ENCODE results near the gene SLC1A2. TPM values are rescaled to one million over a fixed set of nuclear protein-coding genes. Genes with fewer than 3 reads are reported as not detected.

Gene SLC1A2
- total RNA-seq, 1 experiment from 2014 or later: 0.50 TPM

DNA sequence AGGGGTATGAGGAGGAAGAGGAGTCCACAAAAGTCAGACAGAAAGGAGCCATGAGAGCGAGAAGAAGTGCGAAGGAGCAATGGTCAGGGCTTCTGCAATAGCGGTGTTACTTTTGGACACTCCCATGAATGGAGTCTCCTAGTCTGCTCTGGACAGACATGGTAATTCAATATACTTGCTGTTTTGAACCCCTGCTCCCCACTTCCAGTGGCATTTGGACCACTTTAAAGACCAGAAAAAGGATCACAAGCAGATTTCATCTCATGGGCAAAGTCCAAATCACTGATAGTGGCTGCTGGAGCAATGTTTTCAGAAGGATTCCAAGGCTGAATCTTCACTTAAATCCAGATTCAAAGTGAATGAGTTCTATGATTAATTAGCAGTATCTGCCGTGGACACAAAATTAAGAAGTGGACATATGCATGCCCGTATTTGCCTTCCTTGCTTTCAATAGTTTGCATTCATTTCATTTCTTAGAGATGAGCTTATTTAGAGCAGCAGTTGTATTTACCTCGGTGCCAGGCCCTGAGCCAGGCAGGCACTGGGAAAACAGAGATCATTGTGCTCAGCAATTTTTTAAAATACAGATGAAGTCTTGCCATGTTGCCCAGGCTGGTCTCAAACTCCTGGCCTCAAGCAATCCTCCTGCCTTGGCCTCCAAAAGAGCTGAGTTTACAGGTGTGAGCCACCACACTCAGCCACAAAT, 72.0 kb downstream of the SLC1A2 start:
- H3K4me3 Mint-ChIP-seq: no peak overlapping the region
- Histone ChIP-seq H3K23ac (ENCODE audit: insufficient read length, low read depth, low read length) (no peak overlapping the region), H2BK120ac (ENCODE audit: low read depth, low read length, poor library complexity, severe bottlenecking) (no peak overlapping the region), H4K8ac (replicated peaks; ENCODE audit: insufficient read length, low read depth, low read length) (no peak overlapping the region), H3K4me1 (ENCODE audit: insufficient read depth, low read length) (peaks cover 4% of the 10 kb centered on the region; the same call in 1 of the 2 replicates), H3K9me3 (ENCODE audit: control insufficient read depth, low read depth, low read length) (no peaks in the 10 kb centered on the region), H2AFZ (ENCODE audit: low read length) (no peak overlapping the region), H3T11ph (ENCODE audit: low read length) (no peak overlapping the region), H2BK12ac (ENCODE audit: insufficient read length, low read depth, low read length) (no peak overlapping the region), H3K14ac (ENCODE audit: insufficient read depth, low read length) (no peak overlapping the region), H2AK5ac (ENCODE audit: insufficient read length, low read length) (no peak overlapping the region), H3K23me2 (ENCODE audit: insufficient read length, low read depth, low read length, poor library complexity, severe bottlenecking) (no peaks in the 10 kb centered on the region), H3K79me2 (ENCODE audit: insufficient read depth, low read length) (no peaks in the 10 kb centered on the region), H3K4me2 (ENCODE audit: insufficient read depth, insufficient read length, low read length) (no peak overlapping the region), H3K27me3 (ENCODE audit: insufficient read depth, low read length) (peaks cover 2% of the 10 kb centered on the region; the same call in 1 of the 2 replicates), H3K18ac (ENCODE audit: insufficient read length, low read depth, low read length) (no peak overlapping the region), H4K91ac (ENCODE audit: insufficient read length, low read depth, low read length) (no peak overlapping the region), H3K56ac (ENCODE audit: insufficient read length, low read depth, low read length) (no peak overlapping the region), H3K79me1 (ENCODE audit: insufficient read depth, low read depth, low read length, poor library complexity, severe bottlenecking) (no peaks in the 10 kb centered on the region), H4K20me1 (ENCODE audit: control insufficient read depth, insufficient read depth, insufficient read length) (no peaks in the 10 kb centered on the region), H3K9ac (ENCODE audit: extremely low read depth, insufficient read length, low read length) (no peak overlapping the region), H2BK15ac (ENCODE audit: low read depth, low read length) (no peak overlapping the region), H2BK5ac (ENCODE audit: insufficient read length, low read length) (no peak overlapping the region), H2BK20ac (ENCODE audit: low read depth, low read length, poor library complexity, severe bottlenecking) (no peak overlapping the region), H3K27ac (ENCODE audit: insufficient read length, low read depth, low read length) (no peak overlapping the region), H3K4ac (ENCODE audit: low read depth, low read length) (no peak overlapping the region), H4K5ac (ENCODE audit: insufficient read length, low read depth, low read length) (no peak overlapping the region)
- peaks cover 61% of the 10 kb centered on the region for H3K27me3 Mint-ChIP-seq (ENCODE audit: low read depth)
- no peaks in the 10 kb centered on the region for H3K36me3 Mint-ChIP-seq (ENCODE audit: insufficient read depth in 1 of 3, low read depth in 3 of 3)
- no CpG with 5 or more reads among the region's 6 CpGs for WGBS (ENCODE audit: extremely low coverage, insufficient read length, low lambda C conversion rate)
- H3K9me3 Mint-ChIP-seq: no peaks in the 10 kb centered on the region
- H3K27ac Mint-ChIP-seq: no peak overlapping the region
- H3K4me1 Mint-ChIP-seq: peaks cover 15 to 20% of the 10 kb centered on the region in 2 experiments
- DNase-seq: no peak
- TF ChIP-seq, protein P1, sequence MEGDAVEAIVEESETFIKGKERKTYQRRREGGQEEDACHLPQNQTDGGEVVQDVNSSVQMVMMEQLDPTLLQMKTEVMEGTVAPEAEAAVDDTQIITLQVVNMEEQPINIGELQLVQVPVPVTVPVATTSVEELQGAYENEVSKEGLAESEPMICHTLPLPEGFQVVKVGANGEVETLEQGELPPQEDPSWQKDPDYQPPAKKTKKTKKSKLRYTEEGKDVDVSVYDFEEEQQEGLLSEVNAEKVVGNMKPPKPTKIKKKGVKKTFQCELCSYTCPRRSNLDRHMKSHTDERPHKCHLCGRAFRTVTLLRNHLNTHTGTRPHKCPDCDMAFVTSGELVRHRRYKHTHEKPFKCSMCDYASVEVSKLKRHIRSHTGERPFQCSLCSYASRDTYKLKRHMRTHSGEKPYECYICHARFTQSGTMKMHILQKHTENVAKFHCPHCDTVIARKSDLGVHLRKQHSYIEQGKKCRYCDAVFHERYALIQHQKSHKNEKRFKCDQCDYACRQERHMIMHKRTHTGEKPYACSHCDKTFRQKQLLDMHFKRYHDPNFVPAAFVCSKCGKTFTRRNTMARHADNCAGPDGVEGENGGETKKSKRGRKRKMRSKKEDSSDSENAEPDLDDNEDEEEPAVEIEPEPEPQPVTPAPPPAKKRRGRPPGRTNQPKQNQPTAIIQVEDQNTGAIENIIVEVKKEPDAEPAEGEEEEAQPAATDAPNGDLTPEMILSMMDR (conservative IDR thresholded peaks at IDR 0.05): no peak

All from H9 (cell line).